Activated T-helper 2 cell treated with anti-CD3 and anti-CD28 coated beads, Interferon-gamma antibody, Interleukin-2, Interleukin-4, amounts not matched to agents 10 μg/mL and 5 μg/mL and 100 μg/mL, durations not matched to agents 14 hours and 24 hours and 36 hours (primary cell): ENCODE measurements around the gene IGSF3. TPM values are rescaled to one million over a fixed set of nuclear protein-coding genes. Genes with fewer than 3 reads are reported as not detected.
"Not testable (repeated sequence)": the region's sequence is repeated elsewhere in the genome, so short reads cannot be mapped to it uniquely, and the experiment has no call there.

Experiments used
- DNase-seq: peaks from one replicate; pipeline ENCODE4 v3.0.0; 2021; ENCODE audit warnings: low spot score
- H3K27ac Mint-ChIP-seq: one replicate; pipeline ENCODE4 v1.8.0; 2021; ENCODE audit warnings: mixed read lengths
- H3K27me3 Mint-ChIP-seq: one replicate; pipeline ENCODE4 v1.8.0; 2021; ENCODE audit warnings: low read depth, mixed read lengths
- H3K36me3 Mint-ChIP-seq: one replicate; pipeline ENCODE4 v1.8.0; 2021; ENCODE audit warnings: low read depth, mixed read lengths
- H3K4me1 Mint-ChIP-seq: one replicate; pipeline ENCODE4 v1.8.0; 2021; ENCODE audit warnings: low read depth, mixed read lengths
- H3K4me3 Mint-ChIP-seq: one replicate; pipeline ENCODE4 v1.8.0; 2021; ENCODE audit warnings: low read depth, mild to moderate bottlenecking, moderate library complexity, mixed read lengths
- H3K9me3 Mint-ChIP-seq: one replicate; pipeline ENCODE4 v1.8.0; 2021; ENCODE audit warnings: mixed read lengths
- intact Hi-C: fragments of 100-400 bp; cut with micrococcal nuclease; formaldehyde crosslinking; loops from one replicate; pipeline ENCODE4 v1.15.1; 2023
- total RNA-seq: library from RNA; stranded (reverse); gene quantifications from 2 replicates; pipeline ENCODE4 v1.2.3, GENCODE V29; 2022

IGSF3 gene
- total RNA-seq, 1 donor from 2014 or later = 4.6 TPM

DNA sequence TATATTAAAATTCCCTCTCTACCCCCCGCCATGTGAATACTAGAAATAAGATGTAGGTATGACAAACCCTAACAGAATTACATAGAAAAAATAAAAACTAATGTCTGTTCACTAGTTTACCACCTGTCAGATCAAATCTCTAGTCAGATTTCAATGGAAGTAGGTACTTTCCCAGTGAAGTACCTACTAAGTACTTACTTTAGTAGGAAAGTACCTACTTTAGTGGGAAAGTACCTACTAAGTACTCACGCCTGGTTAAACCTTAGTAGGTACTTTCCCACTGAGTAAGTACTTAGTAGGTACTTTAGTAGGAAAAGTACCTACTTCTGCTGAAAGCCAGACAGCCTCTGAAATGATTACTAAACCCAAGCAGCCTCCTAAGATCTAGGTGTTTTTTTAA lies 58.7 kb downstream of the IGSF3 start:
- Mint-ChIP-seq H3K4me1 (peaks cover 30% of the 10 kb centered on the region), H3K27ac (peak overlapping the region; percentile 84)
- intact Hi-C loops, H3K9me3 Mint-ChIP-seq, DNase-seq, H3K4me3 Mint-ChIP-seq, H3K36me3 Mint-ChIP-seq, H3K27me3 Mint-ChIP-seq: not testable (repeated sequence)

- intact Hi-C loops, H3K9me3 Mint-ChIP-seq, H3K36me3 Mint-ChIP-seq, H3K27me3 Mint-ChIP-seq, DNase-seq, H3K4me3 Mint-ChIP-seq: not testable (repeated sequence)
- Mint-ChIP-seq H3K4me1 (peaks cover 30% of the 10 kb centered on the region), H3K27ac (peak overlapping the region; percentile 62)
Measured at GRCh38 chr1:116608151-116608550, 59.4 kb downstream of the IGSF3 start.

DNA sequence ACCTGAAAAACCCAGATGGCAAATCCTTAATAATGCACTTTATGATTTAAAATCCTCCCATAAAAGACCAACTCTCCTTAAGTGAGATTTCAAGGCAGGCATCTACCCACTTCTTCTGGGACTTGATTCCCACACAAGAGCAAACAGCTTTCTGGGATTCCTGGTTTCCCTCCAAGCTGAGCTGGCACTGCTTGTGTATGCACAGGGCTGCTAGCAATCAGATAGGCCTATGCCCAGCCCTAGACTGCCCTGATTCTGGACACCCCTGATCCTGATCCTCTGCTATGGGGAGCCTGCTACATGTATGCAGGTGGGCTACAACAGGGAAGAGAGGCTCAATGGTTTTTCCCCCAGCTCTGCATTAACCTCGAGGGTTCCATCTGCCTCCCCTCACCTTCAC lies 60.1 kb downstream of the IGSF3 start:
- H3K27me3 Mint-ChIP-seq, intact Hi-C loops, H3K4me3 Mint-ChIP-seq, H3K27ac Mint-ChIP-seq, H3K36me3 Mint-ChIP-seq, DNase-seq, H3K9me3 Mint-ChIP-seq: not testable (repeated sequence)
- H3K4me1 Mint-ChIP-seq = peaks cover 30% of the 10 kb centered on the region

- DNase-seq, H3K36me3 Mint-ChIP-seq, H3K9me3 Mint-ChIP-seq, H3K4me3 Mint-ChIP-seq, H3K27me3 Mint-ChIP-seq, H3K27ac Mint-ChIP-seq, intact Hi-C loops: not testable (repeated sequence)
- H3K4me1 Mint-ChIP-seq = peaks cover 30% of the 10 kb centered on the region
Measured at GRCh38 chr1:116606067-116606466, 61.5 kb downstream of the IGSF3 start.

DNA sequence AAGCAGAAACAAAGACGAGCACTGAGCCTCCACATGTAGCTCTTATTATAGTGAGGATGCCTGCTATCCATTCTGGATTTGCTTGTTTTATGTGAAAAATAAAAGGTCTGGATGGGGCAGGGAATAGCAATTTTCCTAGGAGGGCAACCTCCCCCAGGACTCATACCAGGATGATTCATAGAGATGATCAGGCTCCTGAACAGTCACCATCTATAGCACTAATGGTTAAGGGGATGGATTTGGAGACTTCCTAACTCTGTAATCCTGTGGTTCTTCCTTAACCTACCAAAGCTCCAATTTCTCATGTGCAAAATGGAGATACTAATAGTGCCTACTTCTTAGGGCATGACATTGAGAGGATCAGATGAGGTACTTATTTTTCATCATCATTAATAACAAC lies 62.2 kb downstream of the IGSF3 start:
- no peak for DNase-seq
- Mint-ChIP-seq H3K4me1 (peaks cover 26% of the 10 kb centered on the region), H3K27ac (no peak overlapping the region), H3K27me3 (no peaks in the 10 kb centered on the region), H3K36me3 (no peaks in the 10 kb centered on the region), H3K4me3 (no peak overlapping the region), H3K9me3 (no peaks in the 10 kb centered on the region)
- intact Hi-C loops = no loop called here

DNA sequence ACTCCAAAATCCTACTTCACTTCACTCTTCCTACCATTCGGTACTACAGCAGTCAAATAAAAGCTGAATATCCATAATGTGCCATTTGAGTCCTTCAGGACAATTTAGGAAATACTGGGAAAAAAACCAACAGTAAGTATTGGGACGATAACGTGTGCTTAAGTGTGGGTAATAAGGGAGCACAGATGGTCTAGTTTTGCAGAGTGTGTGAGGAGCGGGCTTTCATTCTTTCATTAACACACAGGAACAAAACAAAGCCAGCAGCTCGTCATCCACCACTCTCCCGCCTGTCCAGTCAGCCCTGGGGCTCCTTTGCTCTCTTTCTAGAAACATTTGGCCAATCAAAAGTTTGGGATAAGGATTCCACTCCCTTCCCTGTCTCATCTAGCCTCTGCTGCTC lies 63.1 kb downstream of the IGSF3 start:
- intact Hi-C loops, H3K27ac Mint-ChIP-seq, H3K9me3 Mint-ChIP-seq, DNase-seq, H3K36me3 Mint-ChIP-seq, H3K4me3 Mint-ChIP-seq, H3K27me3 Mint-ChIP-seq: not testable (repeated sequence)
- H3K4me1 Mint-ChIP-seq = peaks cover 17% of the 10 kb centered on the region

DNA sequence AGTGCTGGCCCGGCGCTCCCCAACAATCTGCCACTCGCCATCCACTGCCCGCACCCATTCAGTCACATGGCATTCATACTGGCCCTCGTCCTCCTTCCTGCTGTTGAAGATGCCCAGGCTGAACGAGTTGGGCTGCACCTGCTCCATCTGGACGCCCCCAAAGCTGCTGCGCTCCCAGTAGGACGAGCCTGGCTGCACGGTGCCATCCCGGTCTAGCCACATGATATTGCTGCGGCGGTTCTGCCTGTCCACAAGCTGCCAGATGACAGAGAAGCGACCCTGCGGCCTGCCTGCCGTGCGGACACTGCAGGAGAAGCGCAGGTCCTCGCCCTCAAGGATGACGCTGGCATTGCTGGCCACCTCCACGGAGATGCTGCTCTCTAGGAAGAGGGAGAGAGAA lies 63.9 kb downstream of the IGSF3 start:
- H3K27ac Mint-ChIP-seq, H3K27me3 Mint-ChIP-seq, H3K4me3 Mint-ChIP-seq, DNase-seq, H3K36me3 Mint-ChIP-seq, H3K9me3 Mint-ChIP-seq, intact Hi-C loops: not testable (repeated sequence)
- peaks cover 14% of the 10 kb centered on the region for H3K4me1 Mint-ChIP-seq

DNA sequence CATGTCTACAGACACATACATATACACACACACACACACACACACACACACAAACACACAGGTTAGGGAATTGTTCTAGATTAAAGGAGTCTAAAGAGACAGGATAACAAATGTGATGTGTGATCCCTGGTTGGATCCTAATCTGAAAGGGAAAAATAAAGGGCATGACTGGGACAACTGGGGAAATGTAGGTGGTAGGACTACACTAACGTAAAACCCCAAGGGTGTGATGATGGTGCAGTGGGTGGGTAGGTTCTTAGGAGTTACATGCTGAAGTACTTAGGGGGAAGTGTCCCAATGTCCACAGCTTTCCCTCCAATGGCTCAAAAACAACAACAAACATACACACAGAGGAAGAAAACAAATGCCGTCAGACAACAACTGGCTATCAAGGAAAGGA lies 68.2 kb downstream of the IGSF3 start:
- intact Hi-C loops, H3K4me3 Mint-ChIP-seq, DNase-seq, H3K36me3 Mint-ChIP-seq, H3K9me3 Mint-ChIP-seq, H3K27ac Mint-ChIP-seq, H3K27me3 Mint-ChIP-seq: not testable (repeated sequence)
- peaks cover 13% of the 10 kb centered on the region for H3K4me1 Mint-ChIP-seq

- peaks cover 16% of the 10 kb centered on the region for H3K4me1 Mint-ChIP-seq
- intact Hi-C loops, DNase-seq, H3K27me3 Mint-ChIP-seq, H3K4me3 Mint-ChIP-seq, H3K27ac Mint-ChIP-seq, H3K36me3 Mint-ChIP-seq, H3K9me3 Mint-ChIP-seq: not testable (repeated sequence)
Measured at GRCh38 chr1:116598420-116599036, 69.0 kb downstream of the IGSF3 start.

- H3K4me3 Mint-ChIP-seq, H3K9me3 Mint-ChIP-seq, H3K36me3 Mint-ChIP-seq, H3K27me3 Mint-ChIP-seq, H3K27ac Mint-ChIP-seq, intact Hi-C loops, DNase-seq: not testable (repeated sequence)
- H3K4me1 Mint-ChIP-seq = peaks cover 16% of the 10 kb centered on the region
Measured at GRCh38 chr1:116597388-116597787, 70.1 kb downstream of the IGSF3 start.

- intact Hi-C loops = loop anchor here (1.0 kb wide), 1 partner anchor 23 kb away; no protein-coding TSS in a partner anchor
- H3K4me3 Mint-ChIP-seq, DNase-seq, H3K27me3 Mint-ChIP-seq, H3K36me3 Mint-ChIP-seq, H3K9me3 Mint-ChIP-seq, H3K27ac Mint-ChIP-seq: not testable (repeated sequence)
- peaks cover 16% of the 10 kb centered on the region for H3K4me1 Mint-ChIP-seq
Measured at GRCh38 chr1:116596742-116597307, 70.7 kb downstream of the IGSF3 start.

GRCh38 chr1:116595946-116596741 lies 71.4 kb downstream of the IGSF3 start:
- peaks cover 16% of the 10 kb centered on the region for H3K4me1 Mint-ChIP-seq
- not testable (repeated sequence) for H3K27me3 Mint-ChIP-seq, H3K36me3 Mint-ChIP-seq, DNase-seq, H3K9me3 Mint-ChIP-seq, H3K27ac Mint-ChIP-seq
- peak overlapping the region; percentile 45 for H3K4me3 Mint-ChIP-seq
- intact Hi-C loops = loop anchor here (1.0 kb wide), 1 partner anchor 22 kb away; no protein-coding TSS in a partner anchor
